ENCODE results near the gene CCR4. TPM values are rescaled to one million over a fixed set of nuclear protein-coding genes. Genes with fewer than 3 reads are reported as not detected.
"Not testable (repeated sequence)": the region's sequence is repeated elsewhere in the genome, so short reads cannot be mapped to it uniquely, and the experiment has no call there.

The CCR4 gene
- total RNA-seq, 2 experiments from 2014 or later: 17.5 to 20.7 TPM

GRCh38 chr3:32975891-32976595 lies 24.6 kb downstream of the CCR4 start:
- Mint-ChIP-seq H3K27me3 (peaks cover 15% of the 10 kb centered on the region), H3K4me1 (peaks cover 18% of the 10 kb centered on the region), H3K4me3 (no peak overlapping the region), H3K36me3 (no peaks in the 10 kb centered on the region), H3K9me3 (peaks cover 1% of the 10 kb centered on the region), H3K27ac (no peak overlapping the region)
- POLR2A ChIA-PET: interaction anchor here (1.3 kb wide), 1 partner anchor 56 kb away, joined by 3 read pairs; no protein-coding TSS in a partner anchor
- ATAC-seq (ENCODE audit: low read depth) (no peak), DNase-seq (no peak)

- Mint-ChIP-seq H3K4me3 (no peak overlapping the region), H3K27me3 (peaks cover 3% of the 10 kb centered on the region), H3K27ac (no peak overlapping the region), H3K4me1 (peaks cover 14% of the 10 kb centered on the region), H3K9me3 (peaks cover 1% of the 10 kb centered on the region), H3K36me3 (no peaks in the 10 kb centered on the region)
- POLR2A ChIA-PET: no interaction called here
- ATAC-seq (ENCODE audit: low read depth): no peak
- no peak for DNase-seq
Measured at GRCh38 chr3:32977861-32978260, 26.4 kb downstream of the CCR4 start.

- H3K36me3 Mint-ChIP-seq: no peaks in the 10 kb centered on the region
- ATAC-seq (ENCODE audit: low read depth) (no peak), DNase-seq (no peak)
- H3K9me3 Mint-ChIP-seq: peaks cover 3% of the 10 kb centered on the region
- H3K4me1 Mint-ChIP-seq: peaks cover 14% of the 10 kb centered on the region
- POLR2A ChIA-PET: no interaction called here
- H3K4me3 Mint-ChIP-seq: no peak overlapping the region
- H3K27ac Mint-ChIP-seq: no peak overlapping the region
- peaks cover 3% of the 10 kb centered on the region for H3K27me3 Mint-ChIP-seq
Measured at GRCh38 chr3:32978331-32978730, 26.9 kb downstream of the CCR4 start.

GRCh38 chr3:32983124-32983523 lies 31.7 kb downstream of the CCR4 start:
- DNase-seq: no peak
- H3K9me3 Mint-ChIP-seq: peaks cover 3% of the 10 kb centered on the region
- ATAC-seq (ENCODE audit: low read depth): no peak
- no peak overlapping the region for H3K27ac Mint-ChIP-seq
- H3K4me3 Mint-ChIP-seq: no peak overlapping the region
- H3K27me3 Mint-ChIP-seq: peaks cover 5% of the 10 kb centered on the region
- no peaks in the 10 kb centered on the region for H3K36me3 Mint-ChIP-seq
- POLR2A ChIA-PET: no interaction called here
- peaks cover 6% of the 10 kb centered on the region for H3K4me1 Mint-ChIP-seq

GRCh38 chr3:32984918-32985317 lies 33.5 kb downstream of the CCR4 start:
- H3K9me3 Mint-ChIP-seq; H3K4me3 Mint-ChIP-seq; H3K27ac Mint-ChIP-seq; H3K36me3 Mint-ChIP-seq; DNase-seq; ATAC-seq (ENCODE audit: low read depth); H3K4me1 Mint-ChIP-seq; H3K27me3 Mint-ChIP-seq: not testable (repeated sequence)
- POLR2A ChIA-PET: interaction anchor here (0.6 kb wide), 1 partner anchor 127 kb away, joined by 4 read pairs; no protein-coding TSS in a partner anchor

- Mint-ChIP-seq H3K9me3 (no peaks in the 10 kb centered on the region), H3K27me3 (peaks cover 2% of the 10 kb centered on the region), H3K36me3 (peaks cover 3% of the 10 kb centered on the region), H3K4me3 (no peak overlapping the region), H3K4me1 (peaks cover 13% of the 10 kb centered on the region), H3K27ac (no peak overlapping the region)
- DNase-seq (no peak), ATAC-seq (ENCODE audit: low read depth) (no peak)
- POLR2A ChIA-PET: no interaction called here
Measured at GRCh38 chr3:32989171-32989570, 37.7 kb downstream of the CCR4 start.

- H3K27me3 Mint-ChIP-seq: peaks cover 2% of the 10 kb centered on the region
- no peak overlapping the region for H3K4me3 Mint-ChIP-seq
- H3K36me3 Mint-ChIP-seq: peaks cover 7% of the 10 kb centered on the region
- DNase-seq (no peak), ATAC-seq (ENCODE audit: low read depth) (no peak)
- no peaks in the 10 kb centered on the region for H3K9me3 Mint-ChIP-seq
- peaks cover 13% of the 10 kb centered on the region for H3K4me1 Mint-ChIP-seq
- POLR2A ChIA-PET: no interaction called here
- no peak overlapping the region for H3K27ac Mint-ChIP-seq
Measured at GRCh38 chr3:32990116-32990515, 38.7 kb downstream of the CCR4 start.

- no peak for DNase-seq
Measured at GRCh38 chr3:32991781-32992180, 40.3 kb downstream of the CCR4 start.

GRCh38 chr3:32992310-32992686 lies 40.9 kb downstream of the CCR4 start:
- H3K9me3 Mint-ChIP-seq: no peaks in the 10 kb centered on the region
- H3K4me1 Mint-ChIP-seq: peaks cover 20% of the 10 kb centered on the region
- H3K27ac Mint-ChIP-seq: no peak overlapping the region
- POLR2A ChIA-PET: no interaction called here
- peaks cover 17% of the 10 kb centered on the region for H3K36me3 Mint-ChIP-seq
- ATAC-seq (ENCODE audit: low read depth): no peak
- no peaks in the 10 kb centered on the region for H3K27me3 Mint-ChIP-seq
- no peak overlapping the region for H3K4me3 Mint-ChIP-seq
- no peak for DNase-seq

More at GRCh38 chr3:32991781-32992180, 40.3 kb downstream of the CCR4 start:
- Mint-ChIP-seq H3K27me3 (peaks cover 2% of the 10 kb centered on the region), H3K27ac (no peak overlapping the region), H3K36me3 (peaks cover 13% of the 10 kb centered on the region), H3K4me1 (peaks cover 21% of the 10 kb centered on the region), H3K4me3 (no peak overlapping the region), H3K9me3 (no peaks in the 10 kb centered on the region)
- no peak for ATAC-seq (ENCODE audit: low read depth)
- POLR2A ChIA-PET: no interaction called here

- no peaks in the 10 kb centered on the region for H3K9me3 Mint-ChIP-seq
- ATAC-seq (ENCODE audit: low read depth) (no peak), DNase-seq (no peak)
- POLR2A ChIA-PET: no interaction called here
- no peak overlapping the region for H3K4me3 Mint-ChIP-seq
- H3K27ac Mint-ChIP-seq: no peak overlapping the region
- peaks cover 28% of the 10 kb centered on the region for H3K36me3 Mint-ChIP-seq
- peaks cover 22% of the 10 kb centered on the region for H3K4me1 Mint-ChIP-seq
- H3K27me3 Mint-ChIP-seq: no peaks in the 10 kb centered on the region
Measured at GRCh38 chr3:32994045-32994444, 42.6 kb downstream of the CCR4 start.

- Mint-ChIP-seq H3K4me1 (peaks cover 22% of the 10 kb centered on the region), H3K36me3 (peaks cover 32% of the 10 kb centered on the region), H3K27ac (no peak overlapping the region), H3K9me3 (no peaks in the 10 kb centered on the region), H3K27me3 (no peaks in the 10 kb centered on the region), H3K4me3 (no peak overlapping the region)
- ATAC-seq (ENCODE audit: low read depth) (no peak), DNase-seq (no peak)
- POLR2A ChIA-PET: no interaction called here
Measured at GRCh38 chr3:32995098-32995497, 43.7 kb downstream of the CCR4 start.

GRCh38 chr3:32996048-32996754 lies 44.8 kb downstream of the CCR4 start:
- Mint-ChIP-seq H3K36me3 (peaks cover 36% of the 10 kb centered on the region), H3K4me1 (peaks cover 25% of the 10 kb centered on the region), H3K27me3 (no peaks in the 10 kb centered on the region), H3K4me3 (no peak overlapping the region), H3K9me3 (no peaks in the 10 kb centered on the region), H3K27ac (no peak overlapping the region)
- DNase-seq: no peak
- no peak for ATAC-seq (ENCODE audit: low read depth)
- POLR2A ChIA-PET: interaction anchor here (0.6 kb wide), 1 partner anchor 34 kb away, joined by 3 read pairs; no protein-coding TSS in a partner anchor

GRCh38 chr3:32996755-32997091 lies 45.3 kb downstream of the CCR4 start:
- Mint-ChIP-seq H3K36me3 (peaks cover 39% of the 10 kb centered on the region), H3K4me1 (peaks cover 25% of the 10 kb centered on the region), H3K27me3 (no peaks in the 10 kb centered on the region), H3K9me3 (no peaks in the 10 kb centered on the region), H3K4me3 (no peak overlapping the region), H3K27ac (no peak overlapping the region)
- POLR2A ChIA-PET: no interaction called here
- DNase-seq (no peak), ATAC-seq (ENCODE audit: low read depth) (no peak)
